ENCODE data around the gene SRSF12. TPM values are rescaled to one million over a fixed set of nuclear protein-coding genes. Genes with fewer than 3 reads are reported as not detected.

The SRSF12 gene
- 3.8 TPM for polyA plus RNA-seq (ENCODE audit: insufficient read length)

DNA sequence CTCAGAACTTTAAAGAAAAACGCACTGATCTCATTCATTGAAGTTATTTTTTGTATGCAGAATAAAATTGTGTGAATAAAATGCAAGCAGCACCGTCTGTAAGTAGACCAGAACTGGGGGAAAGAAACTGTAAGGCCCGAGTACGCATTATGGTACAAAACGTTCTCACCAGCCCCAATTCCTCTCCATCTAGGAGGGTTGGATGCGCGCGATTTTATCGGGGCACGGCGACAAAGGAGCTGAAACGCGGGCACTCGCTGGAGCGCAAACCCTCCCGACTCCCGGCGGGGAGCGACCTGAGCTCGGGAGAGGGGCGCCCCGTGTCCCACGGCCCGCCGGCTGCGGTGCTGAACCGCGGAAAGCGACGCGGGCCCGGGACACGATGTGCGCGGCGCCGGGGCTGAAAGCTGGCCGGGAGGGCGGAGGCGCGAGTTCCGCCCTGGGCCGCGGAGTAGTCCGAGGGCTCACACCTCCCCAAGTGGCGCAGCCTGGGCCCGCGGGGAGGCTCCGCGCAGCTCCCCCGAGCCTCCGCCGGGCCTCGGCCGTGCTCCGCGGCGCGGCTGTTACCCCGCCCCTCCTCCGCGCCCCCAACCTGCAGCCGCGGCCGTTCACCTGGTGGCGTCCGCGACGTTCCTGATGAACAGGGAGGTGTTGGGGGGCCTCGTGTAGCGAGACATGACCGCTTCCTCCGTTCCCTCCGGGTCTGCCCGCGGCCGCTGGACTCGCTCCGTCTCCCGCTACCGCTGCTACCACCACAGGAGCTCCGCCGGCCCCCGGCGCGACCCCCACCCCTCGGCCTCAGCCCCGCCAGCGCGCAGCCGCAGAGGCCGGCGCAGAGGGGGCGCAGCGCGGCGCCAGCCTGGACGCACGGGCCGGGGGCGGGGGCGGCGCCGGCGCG is at the start of gene SRSF12:
Gene SRSF12, minus strand, starts transcription at position 861 of the 898 bp plus-strand sequence. Its CDS starts 184 bp downstream, at position 677.
- DNase-seq (ENCODE audit: low read depth), result no peak

- no peak for DNase-seq (ENCODE audit: low read depth)
Observed at GRCh38 chr6:89162047-89162371, 44.1 kb upstream of the SRSF12 start.

DNA sequence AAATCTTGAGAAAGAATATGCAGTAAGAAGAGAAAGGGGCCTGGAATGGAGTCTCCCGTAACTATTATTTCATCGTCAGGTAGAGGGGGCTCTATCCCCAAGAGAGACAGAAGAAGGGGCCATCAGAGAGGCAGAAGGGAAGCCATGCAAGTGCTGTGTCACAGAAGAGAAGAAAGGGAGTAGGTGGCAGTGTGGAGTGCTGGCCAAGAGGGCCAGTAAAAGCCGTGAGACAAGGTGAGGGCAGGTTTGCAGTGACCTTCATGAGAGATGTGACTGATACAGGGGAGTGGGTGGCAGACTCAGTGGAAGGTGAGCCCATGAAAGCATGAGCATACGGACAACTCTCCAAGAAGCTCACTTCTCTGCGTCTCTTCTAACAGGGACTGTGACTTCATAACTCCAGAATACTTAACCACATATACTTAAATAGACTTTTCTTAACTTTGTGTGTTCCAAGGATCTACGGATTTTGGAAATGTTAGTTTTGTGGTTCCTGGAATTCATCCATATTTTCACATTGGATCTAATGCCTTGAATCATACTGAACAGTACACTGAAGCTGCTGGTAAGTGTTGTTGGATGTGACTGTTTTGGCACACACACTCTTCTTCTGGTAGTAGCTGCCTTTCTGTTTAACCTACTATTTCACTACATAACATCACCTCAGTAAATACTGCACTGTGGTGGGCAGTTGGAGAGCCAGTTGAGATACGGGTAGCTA is 43.6 kb upstream of the SRSF12 start:
- no peak for DNase-seq (ENCODE audit: low read depth)

DNA sequence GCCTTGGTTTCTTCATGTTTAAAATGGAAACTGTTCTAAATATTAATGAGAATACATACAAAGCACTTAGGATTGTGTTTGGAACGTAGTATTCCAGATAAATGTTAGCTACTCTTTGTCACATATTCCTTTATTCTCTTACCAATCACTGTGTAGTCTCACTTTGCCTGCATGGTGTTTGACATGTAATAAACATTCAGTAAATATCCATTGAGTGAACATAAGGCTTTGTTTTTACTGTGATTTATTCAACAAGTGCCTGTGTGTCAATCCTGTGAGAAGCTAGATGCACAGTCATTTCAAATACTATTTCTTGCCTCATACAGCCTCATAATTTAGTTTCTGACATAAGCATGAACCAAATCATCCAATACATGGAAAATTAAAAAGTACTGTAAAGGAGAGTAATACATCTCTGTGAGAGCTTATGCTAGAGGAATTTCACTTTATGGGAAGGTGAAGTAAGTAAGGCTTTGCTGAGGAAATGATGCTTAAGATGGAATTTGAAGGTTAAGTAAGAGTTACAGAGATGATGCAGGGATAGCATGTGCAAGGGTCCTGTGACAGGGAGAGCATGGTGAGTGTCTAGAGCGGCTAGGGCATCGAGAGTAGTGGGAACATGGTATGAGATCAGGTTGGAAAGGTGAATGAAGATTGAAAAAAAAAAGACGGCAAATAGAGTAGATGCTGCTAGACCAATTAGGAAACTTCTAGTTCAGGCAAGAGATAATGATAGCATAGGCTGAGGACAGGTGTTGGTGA is 42.6 kb upstream of the SRSF12 start:
- no peak for DNase-seq (ENCODE audit: low read depth)

DNA sequence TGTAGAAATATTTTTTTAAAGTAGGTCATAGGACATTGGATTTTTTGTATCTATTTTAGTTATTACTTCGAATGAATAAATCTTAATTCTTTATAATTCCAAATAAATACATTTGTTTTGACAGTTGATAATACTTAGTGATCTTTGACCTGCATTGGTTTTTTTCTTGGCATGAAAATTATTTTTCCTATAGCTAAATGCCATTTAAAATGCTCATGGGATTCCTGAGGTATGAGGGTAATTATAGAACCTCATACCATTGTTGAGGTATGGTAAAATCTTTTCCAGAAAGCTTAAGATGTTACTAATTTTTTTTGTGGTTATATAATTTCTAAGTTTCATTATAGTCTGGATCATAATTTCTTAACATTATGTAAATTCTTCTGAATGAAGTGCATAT is 36.3 kb upstream of the SRSF12 start:
- DNase-seq (ENCODE audit: low read depth), result no peak

- DNase-seq (ENCODE audit: low read depth), result no peak
Observed at GRCh38 chr6:89148016-89148750, 30.3 kb upstream of the SRSF12 start.

DNA sequence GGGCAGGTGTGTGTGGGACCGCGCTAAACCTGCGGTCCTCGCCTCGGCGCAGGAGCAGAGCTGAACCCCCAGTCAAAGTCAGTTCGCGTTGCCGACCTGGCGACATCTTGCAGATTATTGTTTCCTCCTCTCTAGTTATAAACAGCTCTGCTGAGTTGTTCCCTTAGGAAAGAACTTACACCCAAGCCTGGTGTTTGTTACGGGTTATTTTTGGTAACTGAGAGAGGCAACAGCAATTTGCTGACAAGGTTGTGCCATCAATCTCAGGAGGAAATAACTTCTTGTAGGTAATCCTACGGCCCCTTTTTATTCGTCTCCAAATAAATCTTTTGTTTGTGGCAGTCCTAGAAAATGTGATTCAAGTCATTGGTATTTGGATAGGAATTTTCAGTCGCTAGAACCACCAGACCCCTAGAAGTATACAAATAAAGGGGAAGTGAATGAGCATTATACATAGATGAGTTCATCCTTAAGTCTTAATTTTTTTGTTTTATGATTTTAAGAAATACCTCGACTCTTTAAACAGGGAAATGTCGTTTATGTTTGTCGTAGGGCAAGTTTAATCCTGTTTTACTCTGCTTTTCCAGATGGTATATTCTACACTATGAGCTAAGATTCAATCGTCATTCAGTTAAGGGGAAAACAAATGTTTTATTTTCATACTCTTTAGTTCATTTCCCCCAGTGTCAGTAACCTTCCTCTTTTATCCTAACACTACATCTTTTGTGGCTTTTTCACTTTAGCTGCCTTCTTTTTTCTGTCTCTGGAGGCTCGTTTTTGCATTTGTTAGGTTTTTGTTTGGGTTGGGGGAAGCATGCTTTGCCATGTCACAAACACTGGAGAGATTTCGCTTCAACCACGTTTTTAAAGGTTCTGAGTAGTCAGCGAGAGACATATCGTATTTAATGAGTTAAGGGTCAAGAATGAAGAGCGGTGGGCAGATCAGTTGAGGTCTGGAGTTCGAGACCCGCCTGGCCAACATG is 29.1 kb upstream of the SRSF12 start:
- no peak for DNase-seq (ENCODE audit: low read depth)

DNA sequence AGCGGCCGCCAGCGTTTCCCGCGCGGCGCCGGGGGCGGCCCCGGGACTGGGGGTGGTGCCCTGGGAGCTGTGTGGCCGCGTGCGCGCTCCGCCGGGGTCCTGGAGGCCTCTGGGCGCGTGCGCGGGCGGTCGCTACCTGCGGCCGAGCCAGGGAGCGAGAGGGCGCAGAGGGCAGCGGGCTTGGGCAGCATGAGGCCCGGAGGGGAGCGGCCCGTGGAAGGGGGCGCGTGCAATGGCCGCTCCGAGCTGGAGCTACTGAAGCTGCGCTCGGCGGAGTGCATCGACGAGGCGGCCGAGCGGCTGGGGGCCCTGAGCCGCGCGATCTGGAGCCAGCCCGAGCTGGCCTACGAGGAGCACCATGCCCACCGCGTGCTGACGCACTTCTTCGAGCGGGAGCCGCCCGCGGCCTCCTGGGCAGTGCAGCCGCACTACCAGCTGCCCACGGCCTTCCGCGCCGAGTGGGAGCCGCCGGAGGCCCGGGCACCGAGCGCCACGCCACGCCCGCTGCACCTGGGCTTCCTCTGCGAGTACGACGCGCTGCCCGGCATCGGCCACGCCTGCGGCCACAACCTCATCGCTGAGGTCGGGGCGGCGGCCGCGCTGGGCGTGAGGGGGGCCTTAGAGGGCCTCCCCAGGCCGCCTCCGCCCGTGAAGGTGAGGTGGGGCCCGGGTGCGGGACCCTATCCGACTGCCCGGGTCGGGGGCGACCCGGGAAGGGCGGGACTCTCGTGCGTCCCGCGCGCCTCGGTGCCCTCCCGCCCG is 28.3 kb upstream of the SRSF12 start, which contains the start of gene PM20D2:
Gene PM20D2, plus strand, starts transcription at position 100 of the 762 bp plus-strand sequence. Its CDS starts 90 bp downstream, at position 190.
- no peak for DNase-seq (ENCODE audit: low read depth)

GRCh38 chr6:89145091-89145955 is 27.5 kb upstream of the SRSF12 start:
- DNase-seq (ENCODE audit: low read depth), result no peak

GRCh38 chr6:89144354-89144906 is 26.6 kb upstream of the SRSF12 start:
- DNase-seq (ENCODE audit: low read depth), result no peak

DNA sequence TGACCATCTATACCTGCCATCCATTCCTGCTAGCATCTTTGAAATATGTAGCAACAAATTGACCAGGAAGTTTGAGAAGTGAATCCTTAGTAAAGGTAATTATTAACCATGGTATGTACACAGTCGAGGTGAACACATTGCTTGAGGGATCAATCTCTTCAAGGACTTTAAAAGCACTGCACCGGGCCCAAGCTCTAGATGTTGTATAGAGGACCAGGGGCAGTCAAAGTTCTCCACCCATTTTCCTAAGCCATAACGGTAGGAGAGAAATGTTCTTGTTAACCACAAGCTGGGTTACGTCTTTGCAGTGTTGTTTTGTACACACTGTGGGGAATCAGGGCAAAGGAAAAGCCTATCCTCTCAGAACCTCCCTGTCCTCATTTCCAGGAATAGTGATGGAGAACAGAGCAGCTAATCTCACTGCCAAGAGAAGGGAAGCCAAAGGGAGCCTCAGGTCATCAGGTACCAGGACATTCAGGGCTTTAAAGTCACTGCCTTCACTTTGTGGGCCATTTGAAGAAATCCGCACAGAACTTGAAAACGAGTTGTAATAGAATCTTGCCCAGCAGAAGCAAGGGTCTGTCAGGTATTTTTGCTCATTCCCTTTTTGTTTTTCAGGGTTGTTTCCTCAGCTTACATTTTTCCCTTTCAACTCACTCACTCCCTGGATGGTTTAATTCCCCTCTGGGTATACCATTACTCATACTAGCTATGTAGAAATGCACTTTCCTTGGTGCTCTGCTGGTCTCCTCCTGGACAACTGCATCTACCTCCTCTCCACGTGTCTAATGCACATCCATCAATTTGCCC is 22.7 kb upstream of the SRSF12 start:
- no peak for DNase-seq (ENCODE audit: low read depth)

DNA sequence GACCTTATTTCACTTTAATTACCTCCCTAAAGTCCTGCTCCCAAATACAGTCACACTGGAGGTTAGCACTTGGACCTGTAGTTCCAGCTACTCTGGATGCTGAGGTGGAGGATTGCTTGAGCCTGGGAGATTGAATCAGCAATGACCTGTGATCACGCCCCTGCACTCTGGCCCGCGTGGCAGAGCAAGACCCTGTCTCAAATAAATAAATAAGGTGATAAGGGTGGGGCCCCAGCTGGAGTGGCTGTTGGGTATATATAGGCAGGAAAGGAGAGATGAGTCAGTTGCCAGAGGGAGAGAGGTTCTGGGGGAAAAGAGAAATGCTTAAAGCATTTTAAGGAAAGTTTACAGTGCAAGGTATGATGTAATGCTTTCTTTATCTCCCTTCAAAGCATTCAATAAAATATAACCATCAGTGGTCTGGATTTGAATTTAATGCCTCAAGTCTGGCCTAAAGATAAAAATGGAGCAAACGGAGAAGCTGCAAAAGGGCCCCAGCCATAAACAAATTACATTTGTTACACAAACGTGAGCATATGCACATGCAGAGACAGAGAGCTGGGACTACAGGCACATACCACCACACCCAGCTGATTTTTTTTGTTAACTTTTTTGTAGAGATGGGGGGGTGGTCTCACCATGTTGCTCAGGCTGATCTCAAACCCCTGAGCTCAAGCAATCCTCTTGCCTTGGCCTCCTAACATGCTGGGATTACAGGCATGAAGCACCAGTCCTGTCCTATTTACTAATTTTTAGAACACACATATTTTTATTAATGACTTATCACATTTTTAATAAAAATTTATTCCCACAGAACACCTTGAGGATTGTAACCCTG is 21.9 kb upstream of the SRSF12 start:
- DNase-seq (ENCODE audit: low read depth), result no peak

- no peak for DNase-seq (ENCODE audit: low read depth)
Observed at GRCh38 chr6:89138173-89138572, 20.3 kb upstream of the SRSF12 start.

DNA sequence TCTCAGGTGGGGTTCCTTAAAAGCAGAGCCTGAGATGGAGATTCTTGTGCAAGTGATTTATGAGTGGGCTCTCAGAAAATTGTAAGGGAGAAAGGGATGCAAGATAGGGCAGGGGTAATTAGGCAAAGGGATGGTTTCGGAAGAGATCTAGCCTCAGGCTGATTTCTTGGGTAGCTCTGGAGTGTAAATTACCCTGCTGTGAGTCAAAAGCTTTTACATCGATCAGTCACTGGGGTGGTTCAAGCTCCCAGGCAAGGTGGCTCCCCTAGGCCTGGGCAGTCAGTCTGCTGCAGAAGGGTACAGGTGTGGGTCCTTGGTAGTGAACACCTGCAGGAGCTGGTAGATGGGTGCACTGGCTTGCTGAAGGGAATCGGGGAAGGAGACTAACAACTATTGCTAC is 16.9 kb upstream of the SRSF12 start:
- no peak for DNase-seq (ENCODE audit: low read depth)

GRCh38 chr6:89133981-89134380 is 16.1 kb upstream of the SRSF12 start:
- no peak for DNase-seq (ENCODE audit: low read depth)

DNA sequence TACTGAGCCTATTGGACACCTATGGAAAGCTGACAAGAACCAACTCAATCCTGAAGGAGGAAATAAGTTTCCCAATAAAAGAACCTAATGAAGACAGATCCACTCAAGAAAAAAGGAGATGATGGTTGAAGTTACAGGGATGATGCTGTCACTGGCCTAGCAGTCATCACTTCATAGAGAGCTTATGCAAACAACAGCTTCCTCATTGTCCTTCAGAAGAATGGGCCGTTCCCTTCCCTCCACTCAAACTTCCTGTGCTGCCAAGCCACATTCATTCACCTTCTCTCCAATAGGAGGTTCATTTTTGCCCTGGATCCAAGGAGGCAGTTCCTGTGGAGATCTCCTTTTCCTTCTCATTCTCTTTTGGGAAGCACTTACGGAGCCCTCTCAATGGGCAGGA is 14.2 kb upstream of the SRSF12 start:
- DNase-seq (ENCODE audit: low read depth), result no peak
